ENCODE data around the gene NDUFAF8.

Gene NDUFAF8

DNA sequence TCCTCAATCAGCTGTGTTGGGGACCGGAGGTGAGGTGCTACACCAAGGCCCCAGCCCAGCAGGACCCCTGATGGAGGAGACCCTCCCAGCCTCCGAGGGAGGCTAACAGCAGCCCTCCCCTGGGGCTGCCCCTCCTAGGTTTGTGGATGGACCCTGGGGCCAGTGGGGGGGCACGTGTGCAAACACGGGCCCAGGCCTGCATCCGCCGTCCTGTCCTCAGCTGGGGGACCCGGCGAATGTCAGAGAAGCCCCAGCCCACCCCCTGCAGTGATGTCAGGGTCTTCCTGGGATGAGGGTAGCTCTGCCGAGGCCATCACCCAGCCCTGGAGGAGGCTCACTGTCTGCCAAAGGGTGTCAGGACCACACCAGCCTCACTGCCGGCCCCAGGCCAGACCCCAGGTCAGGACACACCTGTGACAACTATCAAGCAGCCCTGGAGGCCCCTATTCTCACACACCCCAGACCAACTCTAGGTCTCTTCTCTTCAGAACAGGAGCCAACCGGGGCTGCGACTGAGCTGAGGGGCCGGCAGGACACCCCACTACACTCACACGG, 43.1 kb upstream of the NDUFAF8 start:
- Histone ChIP-seq H3K36me3 (ENCODE audit: control insufficient read depth, insufficient read depth, low read length) (peaks cover 3% of the 10 kb centered on the region), H3K4me3 (replicated peaks; ENCODE audit: low read depth, low read length) (no peak overlapping the region), H3K27me3 (replicated peaks; ENCODE audit: control insufficient read depth, insufficient read depth, low read length) (no peaks in the 10 kb centered on the region)
- TF ChIP-seq, protein P1, sequence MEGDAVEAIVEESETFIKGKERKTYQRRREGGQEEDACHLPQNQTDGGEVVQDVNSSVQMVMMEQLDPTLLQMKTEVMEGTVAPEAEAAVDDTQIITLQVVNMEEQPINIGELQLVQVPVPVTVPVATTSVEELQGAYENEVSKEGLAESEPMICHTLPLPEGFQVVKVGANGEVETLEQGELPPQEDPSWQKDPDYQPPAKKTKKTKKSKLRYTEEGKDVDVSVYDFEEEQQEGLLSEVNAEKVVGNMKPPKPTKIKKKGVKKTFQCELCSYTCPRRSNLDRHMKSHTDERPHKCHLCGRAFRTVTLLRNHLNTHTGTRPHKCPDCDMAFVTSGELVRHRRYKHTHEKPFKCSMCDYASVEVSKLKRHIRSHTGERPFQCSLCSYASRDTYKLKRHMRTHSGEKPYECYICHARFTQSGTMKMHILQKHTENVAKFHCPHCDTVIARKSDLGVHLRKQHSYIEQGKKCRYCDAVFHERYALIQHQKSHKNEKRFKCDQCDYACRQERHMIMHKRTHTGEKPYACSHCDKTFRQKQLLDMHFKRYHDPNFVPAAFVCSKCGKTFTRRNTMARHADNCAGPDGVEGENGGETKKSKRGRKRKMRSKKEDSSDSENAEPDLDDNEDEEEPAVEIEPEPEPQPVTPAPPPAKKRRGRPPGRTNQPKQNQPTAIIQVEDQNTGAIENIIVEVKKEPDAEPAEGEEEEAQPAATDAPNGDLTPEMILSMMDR (IDR thresholded peaks at IDR 0.05; ENCODE audit: insufficient read depth, low read length, poor library complexity, severe bottlenecking): no peak
- DNase-seq (ENCODE audit: extremely low read depth, insufficient read length): no peak

GRCh38 chr17:81196505-81197408, 42.4 kb upstream of the NDUFAF8 start:
- Histone ChIP-seq H3K36me3 (ENCODE audit: control insufficient read depth, insufficient read depth, low read length) (peaks cover 3% of the 10 kb centered on the region), H3K27me3 (replicated peaks; ENCODE audit: control insufficient read depth, insufficient read depth, low read length) (no peaks in the 10 kb centered on the region), H3K4me3 (replicated peaks; ENCODE audit: low read depth, low read length) (no peak overlapping the region)
- no peak for DNase-seq (ENCODE audit: extremely low read depth, insufficient read length)
- TF ChIP-seq, protein P1 (IDR thresholded peaks at IDR 0.05; ENCODE audit: insufficient read depth, low read length, poor library complexity, severe bottlenecking): no peak

- no peaks in the 10 kb centered on the region for H3K27me3 ChIP-seq (replicated peaks; ENCODE audit: control insufficient read depth, insufficient read depth, low read length)
- DNase-seq (ENCODE audit: extremely low read depth, insufficient read length): no peak
- no peak overlapping the region for H3K4me3 ChIP-seq (replicated peaks; ENCODE audit: low read depth, low read length)
- TF ChIP-seq, protein P1 (IDR thresholded peaks at IDR 0.05; ENCODE audit: insufficient read depth, low read length, poor library complexity, severe bottlenecking): no peak
- H3K36me3 ChIP-seq (ENCODE audit: control insufficient read depth, insufficient read depth, low read length): peaks cover 3% of the 10 kb centered on the region
Measured at GRCh38 chr17:81197409-81197795, 41.7 kb upstream of the NDUFAF8 start.

DNA sequence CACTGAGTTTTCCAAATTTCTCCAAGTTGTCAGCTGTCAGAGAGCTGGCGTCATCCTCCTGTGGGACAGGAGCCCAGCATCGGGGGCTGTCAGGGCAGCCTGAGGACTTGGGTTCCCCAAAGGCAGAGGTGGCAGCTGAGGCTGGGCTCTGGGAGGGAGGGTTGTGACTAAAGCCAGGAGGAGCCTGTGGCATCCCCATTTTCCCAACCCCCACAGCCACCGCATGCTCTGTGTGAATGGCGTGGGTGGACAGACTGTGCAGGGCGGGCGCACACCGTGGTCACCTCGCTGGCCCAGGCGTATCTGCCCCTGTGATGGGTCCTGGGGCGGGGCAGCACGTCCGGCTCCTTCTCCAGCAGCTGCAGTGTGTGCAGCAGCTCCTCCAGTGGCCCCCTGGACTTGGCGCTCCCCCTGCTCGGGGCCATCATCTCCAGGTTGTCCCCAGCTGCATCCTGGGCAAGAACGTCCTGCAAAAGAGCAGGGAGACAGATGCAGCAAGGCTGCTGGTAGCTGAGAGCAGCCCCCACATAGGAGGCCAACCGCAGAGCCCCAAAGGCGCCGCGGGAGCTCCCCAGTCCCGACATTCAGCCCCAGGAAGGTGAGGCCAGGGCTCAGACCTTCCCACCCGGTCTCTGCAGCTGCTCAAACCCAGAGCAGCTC, 41.2 kb upstream of the NDUFAF8 start:
- Histone ChIP-seq H3K36me3 (ENCODE audit: control insufficient read depth, insufficient read depth, low read length) (peaks cover 3% of the 10 kb centered on the region), H3K27me3 (replicated peaks; ENCODE audit: control insufficient read depth, insufficient read depth, low read length) (no peaks in the 10 kb centered on the region), H3K4me3 (replicated peaks; ENCODE audit: low read depth, low read length) (no peak overlapping the region)
- DNase-seq (ENCODE audit: extremely low read depth, insufficient read length): no peak
- TF ChIP-seq, protein P1 (IDR thresholded peaks at IDR 0.05; ENCODE audit: insufficient read depth, low read length, poor library complexity, severe bottlenecking): no peak

DNA sequence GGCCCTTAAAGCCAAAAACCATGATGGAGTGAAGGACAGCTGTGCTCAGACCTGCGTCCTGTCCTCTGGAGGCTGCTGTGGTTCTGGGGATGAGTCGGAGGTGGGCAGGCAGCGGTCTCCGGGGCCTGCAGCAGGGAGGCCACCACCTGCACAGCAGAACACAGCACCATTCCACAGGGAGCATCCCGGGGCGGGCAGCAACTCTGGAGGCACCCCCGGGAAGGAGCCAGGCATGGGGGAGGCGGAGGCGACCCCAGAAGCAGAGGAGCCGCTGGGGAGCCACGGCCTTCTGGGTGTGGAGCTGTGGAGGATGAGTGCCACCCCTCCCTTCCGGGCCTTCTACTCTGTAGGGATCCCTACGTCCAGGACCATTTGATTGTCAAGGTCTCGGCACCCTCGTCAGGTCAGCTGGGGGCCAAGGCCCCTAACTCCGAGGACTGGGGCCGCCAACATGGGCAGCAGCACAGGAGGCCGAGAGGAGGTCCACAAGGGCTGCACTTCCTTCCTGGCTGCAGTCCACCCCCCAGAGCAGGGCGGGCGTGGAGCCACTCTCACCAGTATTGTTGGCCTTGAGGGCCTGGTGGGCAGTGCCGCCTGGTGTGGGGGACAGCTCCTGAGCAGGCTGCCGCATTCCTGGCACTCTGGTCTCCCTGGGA, 40.2 kb upstream of the NDUFAF8 start:
- H3K4me3 ChIP-seq (replicated peaks; ENCODE audit: low read depth, low read length): no peak overlapping the region

More for the DNA sequence above, 40.2 kb upstream of the NDUFAF8 start:
- no peaks in the 10 kb centered on the region for H3K27me3 ChIP-seq (replicated peaks; ENCODE audit: control insufficient read depth, insufficient read depth, low read length)
- H3K36me3 ChIP-seq (ENCODE audit: control insufficient read depth, insufficient read depth, low read length): peaks cover 5% of the 10 kb centered on the region
- DNase-seq (ENCODE audit: extremely low read depth, insufficient read length): no peak
- TF ChIP-seq, protein P1 (IDR thresholded peaks at IDR 0.05; ENCODE audit: insufficient read depth, low read length, poor library complexity, severe bottlenecking): no peak

All from GM06990 (cell line).